ENCODE results near the gene ZIC2. TPM values are rescaled to one million over a fixed set of nuclear protein-coding genes. Genes with fewer than 3 reads are reported as not detected.

ZIC2 gene
- total and polyA plus RNA-seq, 9 donors: 0.11 to 0.13 TPM; not detected in 7

GRCh38 chr13:99980201-99980823, 1.3 kb upstream of the ZIC2 start:
- peaks cover 87% of the 10 kb centered on the region for H3K27me3 ChIP-seq (ENCODE audit: control insufficient read depth, insufficient read depth, low read length)
- H3K27ac ChIP-seq (ENCODE audit: low read length): no peak overlapping the region
- under 1% methylated on average over 48 of the region's 76 CpGs for WGBS (ENCODE audit: insufficient coverage)
- no peaks in the 10 kb centered on the region for H3K36me3 ChIP-seq (ENCODE audit: control insufficient read depth, insufficient read depth, low read length)
- peaks cover 30% of the 10 kb centered on the region for H3K4me1 ChIP-seq (ENCODE audit: control insufficient read depth, insufficient read depth, low read length)
- H3K9me3 ChIP-seq (replicated peaks; ENCODE audit: control insufficient read depth, low read depth, low read length): no peaks in the 10 kb centered on the region
- H3K4me3 ChIP-seq (ENCODE audit: low read length): peak overlapping the region; percentile 15
- DNase-seq: peak; percentile 73

GRCh38 chr13:99980824-99981734, 505 bp upstream of the ZIC2 start:
- H3K36me3 ChIP-seq (ENCODE audit: control insufficient read depth, insufficient read depth, low read length): no peaks in the 10 kb centered on the region
- peaks cover 30% of the 10 kb centered on the region for H3K4me1 ChIP-seq (ENCODE audit: control insufficient read depth, insufficient read depth, low read length)
- H3K4me3 ChIP-seq (ENCODE audit: low read length): peak overlapping the region; percentile 17
- under 1% methylated on average over 64 of the region's 110 CpGs for WGBS (ENCODE audit: insufficient coverage)
- no peaks in the 10 kb centered on the region for H3K9me3 ChIP-seq (replicated peaks; ENCODE audit: control insufficient read depth, low read depth, low read length)
- H3K27ac ChIP-seq (ENCODE audit: low read length): no peak overlapping the region
- no peak for DNase-seq
- peaks cover 86% of the 10 kb centered on the region for H3K27me3 ChIP-seq (ENCODE audit: control insufficient read depth, insufficient read depth, low read length)

- H3K36me3 ChIP-seq (ENCODE audit: control insufficient read depth, insufficient read depth, low read length): no peaks in the 10 kb centered on the region
- under 1% methylated on average over 92 of the region's 98 CpGs for WGBS (ENCODE audit: insufficient coverage)
- peaks cover 88% of the 10 kb centered on the region for H3K27me3 ChIP-seq (ENCODE audit: control insufficient read depth, insufficient read depth, low read length)
- H3K27ac ChIP-seq (ENCODE audit: low read length): no peak overlapping the region
- no peak for DNase-seq
- no peaks in the 10 kb centered on the region for H3K9me3 ChIP-seq (replicated peaks; ENCODE audit: control insufficient read depth, low read depth, low read length)
- no peak overlapping the region for H3K4me3 ChIP-seq (ENCODE audit: low read length)
- peaks cover 30% of the 10 kb centered on the region for H3K4me1 ChIP-seq (ENCODE audit: control insufficient read depth, insufficient read depth, low read length)
Measured at GRCh38 chr13:99982036-99982730, 599 bp downstream of the ZIC2 start.

GRCh38 chr13:99982731-99983498, 1.3 kb downstream of the ZIC2 start:
- DNase-seq: no peak
- Histone ChIP-seq H3K27ac (ENCODE audit: low read length) (no peak overlapping the region), H3K36me3 (ENCODE audit: control insufficient read depth, insufficient read depth, low read length) (no peaks in the 10 kb centered on the region), H3K9me3 (replicated peaks; ENCODE audit: control insufficient read depth, low read depth, low read length) (no peaks in the 10 kb centered on the region), H3K27me3 (ENCODE audit: control insufficient read depth, insufficient read depth, low read length) (peaks cover 88% of the 10 kb centered on the region), H3K4me3 (ENCODE audit: low read length) (no peak overlapping the region), H3K4me1 (ENCODE audit: control insufficient read depth, insufficient read depth, low read length) (peaks cover 29% of the 10 kb centered on the region)
- 3% methylated on average over 36 of the region's 48 CpGs for WGBS (ENCODE audit: insufficient coverage)

- Histone ChIP-seq H3K9me3 (replicated peaks; ENCODE audit: control insufficient read depth, low read depth, low read length) (no peaks in the 10 kb centered on the region), H3K4me3 (ENCODE audit: low read length) (no peak overlapping the region), H3K4me1 (ENCODE audit: control insufficient read depth, insufficient read depth, low read length) (peaks cover 22% of the 10 kb centered on the region), H3K27me3 (ENCODE audit: control insufficient read depth, insufficient read depth, low read length) (peaks cover 88% of the 10 kb centered on the region), H3K27ac (ENCODE audit: low read length) (no peak overlapping the region), H3K36me3 (ENCODE audit: control insufficient read depth, insufficient read depth, low read length) (no peaks in the 10 kb centered on the region)
- 5% methylated on average over 30 of the region's 42 CpGs for WGBS (ENCODE audit: insufficient coverage)
- no peak for DNase-seq
Measured at GRCh38 chr13:99983499-99984401, 2.2 kb downstream of the ZIC2 start.

GRCh38 chr13:99984461-99985240, 3.1 kb downstream of the ZIC2 start:
- no peak overlapping the region for H3K4me3 ChIP-seq (ENCODE audit: low read length)
- no peaks in the 10 kb centered on the region for H3K36me3 ChIP-seq (ENCODE audit: control insufficient read depth, insufficient read depth, low read length)
- no peaks in the 10 kb centered on the region for H3K9me3 ChIP-seq (replicated peaks; ENCODE audit: control insufficient read depth, low read depth, low read length)
- no peak for DNase-seq
- H3K4me1 ChIP-seq (ENCODE audit: control insufficient read depth, insufficient read depth, low read length): peaks cover 15% of the 10 kb centered on the region
- WGBS (ENCODE audit: insufficient coverage): 5% methylated on average over 40 of the region's 44 CpGs
- peaks cover 88% of the 10 kb centered on the region for H3K27me3 ChIP-seq (ENCODE audit: control insufficient read depth, insufficient read depth, low read length)
- no peak overlapping the region for H3K27ac ChIP-seq (ENCODE audit: low read length)

GRCh38 chr13:99985241-99985874, 3.8 kb downstream of the ZIC2 start:
- no peaks in the 10 kb centered on the region for H3K9me3 ChIP-seq (replicated peaks; ENCODE audit: control insufficient read depth, low read depth, low read length)
- peaks cover 89% of the 10 kb centered on the region for H3K27me3 ChIP-seq (ENCODE audit: control insufficient read depth, insufficient read depth, low read length)
- H3K36me3 ChIP-seq (ENCODE audit: control insufficient read depth, insufficient read depth, low read length): no peaks in the 10 kb centered on the region
- 0% methylated on average over 15 of the region's 55 CpGs for WGBS (ENCODE audit: insufficient coverage)
- no peak overlapping the region for H3K27ac ChIP-seq (ENCODE audit: low read length)
- H3K4me3 ChIP-seq (ENCODE audit: low read length): no peak overlapping the region
- DNase-seq: no peak
- H3K4me1 ChIP-seq (ENCODE audit: control insufficient read depth, insufficient read depth, low read length): peaks cover 11% of the 10 kb centered on the region

- Histone ChIP-seq H3K4me1 (ENCODE audit: control insufficient read depth, insufficient read depth, low read length) (peaks cover 11% of the 10 kb centered on the region), H3K4me3 (ENCODE audit: low read length) (no peak overlapping the region), H3K27ac (ENCODE audit: low read length) (no peak overlapping the region), H3K27me3 (ENCODE audit: control insufficient read depth, insufficient read depth, low read length) (peaks cover 91% of the 10 kb centered on the region), H3K36me3 (ENCODE audit: control insufficient read depth, insufficient read depth, low read length) (no peaks in the 10 kb centered on the region), H3K9me3 (replicated peaks; ENCODE audit: control insufficient read depth, low read depth, low read length) (no peaks in the 10 kb centered on the region)
- DNase-seq: no peak
- WGBS (ENCODE audit: insufficient coverage): no CpG with 5 or more reads among the region's 15 CpGs
Measured at GRCh38 chr13:99985886-99986527, 4.4 kb downstream of the ZIC2 start.
